T-helper 2 cell treated with Interferon-gamma antibody and Interleukin-4, amounts not matched to agents 100 ng/mL and 5 ng/mL, for 36 hours (primary cell): Measurements from ENCODE around the gene DEFB115. TPM values are rescaled to one million over a fixed set of nuclear protein-coding genes. Genes with fewer than 3 reads are reported as not detected.
"Not testable (repeated sequence)": the region's sequence is repeated elsewhere in the genome, so short reads cannot be mapped to it uniquely, and the experiment has no call there.

Experiments
- intact Hi-C: fragments of 100-400 bp; cut with micrococcal nuclease; formaldehyde crosslinking; loops from one replicate; pipeline ENCODE4 v1.15.1; 2023
- total RNA-seq: library from RNA; stranded (reverse); gene quantifications from 2 replicates; pipeline ENCODE4 v1.2.3, GENCODE V29; 2022

The DEFB115 gene, protein sequence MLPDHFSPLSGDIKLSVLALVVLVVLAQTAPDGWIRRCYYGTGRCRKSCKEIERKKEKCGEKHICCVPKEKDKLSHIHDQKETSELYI
- total RNA-seq, result not detected in 2 replicates

DNA sequence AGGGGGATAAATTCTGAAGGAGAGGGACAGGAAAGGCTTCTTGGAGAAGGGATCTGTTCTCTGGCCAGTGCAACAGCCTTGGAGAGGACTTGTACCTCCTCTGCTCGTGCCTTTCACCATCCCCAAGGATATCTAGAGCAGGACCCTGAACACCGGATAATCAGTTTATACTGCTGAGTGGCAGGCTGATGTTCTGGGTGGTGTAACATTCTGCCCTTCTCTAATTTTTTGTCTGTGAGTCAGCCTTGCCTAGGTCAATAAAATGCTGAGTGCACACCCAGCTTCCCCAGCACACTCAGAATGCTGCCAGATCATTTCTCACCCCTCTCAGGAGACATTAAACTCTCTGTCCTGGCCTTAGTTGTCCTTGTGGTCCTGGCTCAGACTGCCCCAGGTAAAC lies at the start of gene DEFB115:
Gene DEFB115, plus strand, starts transcription at position 301 of the 400 bp plus-strand sequence. Its CDS starts 0 bp downstream, at position 301.
- intact Hi-C loops, result no loop called here

DNA sequence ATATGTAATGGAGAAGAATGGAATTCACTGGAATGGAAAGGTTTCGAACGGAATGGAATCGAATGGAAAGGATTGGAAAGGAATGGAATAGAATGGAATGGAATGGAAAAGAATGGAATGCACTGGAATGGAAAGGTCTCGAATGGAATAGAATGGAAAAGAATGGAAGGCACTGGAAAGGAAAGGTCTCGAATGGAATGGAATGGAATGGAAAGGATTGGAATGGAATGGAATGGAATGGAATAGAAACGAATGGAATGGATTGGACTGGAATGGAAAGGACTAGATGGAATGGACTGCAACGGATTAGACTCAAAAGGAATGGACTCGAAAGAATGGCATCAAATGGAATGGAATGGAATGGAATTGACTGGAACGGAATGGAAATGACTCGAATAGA lies 20.5 kb upstream of the DEFB115 start:
- intact Hi-C loops, result no loop called here

DNA sequence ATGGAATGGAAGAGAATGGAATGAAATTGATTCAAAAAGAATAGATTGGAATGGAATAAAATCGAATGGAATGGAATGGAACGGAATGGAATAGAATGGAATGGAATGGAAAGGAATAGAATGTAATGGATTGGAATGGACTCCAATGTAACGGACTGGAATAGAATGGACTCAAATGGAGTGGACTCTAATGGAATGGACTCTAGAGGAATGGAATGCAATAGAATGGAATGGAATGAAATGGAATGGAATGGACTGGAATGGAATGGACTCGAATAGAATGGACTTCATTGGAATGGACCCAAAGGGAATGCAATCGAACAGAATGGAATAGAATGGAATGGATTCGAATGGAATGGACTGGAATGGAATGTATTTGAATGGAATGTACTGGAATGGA lies 19.7 kb upstream of the DEFB115 start:
- intact Hi-C loops, result no loop called here

DNA sequence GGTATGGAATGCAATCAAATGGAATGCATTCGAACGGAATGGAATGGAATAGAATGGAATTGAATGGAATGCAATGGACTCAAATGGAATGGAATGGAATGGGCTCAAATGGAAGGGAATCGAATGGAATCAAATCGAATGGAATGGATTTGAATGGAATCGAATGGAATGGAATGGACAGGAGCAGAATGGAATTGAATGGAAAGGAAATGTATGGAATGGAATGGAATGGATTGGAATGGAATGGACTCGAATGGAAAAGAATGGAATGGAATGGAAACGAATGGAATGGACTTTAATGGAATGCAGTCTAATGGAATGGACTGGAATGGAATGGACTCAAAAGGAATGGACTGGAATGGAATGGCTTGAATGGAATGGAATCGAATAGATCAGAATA lies 18.3 kb upstream of the DEFB115 start:
- intact Hi-C loops, result no loop called here

DNA sequence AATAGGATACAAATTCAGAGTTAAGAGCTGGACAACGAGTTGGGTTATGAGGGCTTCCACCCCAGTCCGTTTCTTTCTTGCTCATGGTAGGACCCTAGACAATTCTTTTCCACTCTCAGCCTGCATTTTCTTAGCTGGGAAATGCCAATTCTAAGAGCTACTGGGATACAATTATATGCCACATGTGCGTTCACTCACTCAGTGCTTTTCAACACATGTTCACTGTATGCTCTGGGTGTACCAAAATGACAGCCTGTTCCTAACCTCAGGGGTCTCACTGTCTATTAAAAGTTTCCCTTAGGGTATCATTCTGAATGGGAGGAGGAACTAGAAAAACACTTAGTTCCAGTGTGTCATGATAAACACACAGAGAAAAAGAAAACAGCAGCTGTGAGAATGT lies 505 bp upstream of the DEFB115 start:
- intact Hi-C loops, result no loop called here

DNA sequence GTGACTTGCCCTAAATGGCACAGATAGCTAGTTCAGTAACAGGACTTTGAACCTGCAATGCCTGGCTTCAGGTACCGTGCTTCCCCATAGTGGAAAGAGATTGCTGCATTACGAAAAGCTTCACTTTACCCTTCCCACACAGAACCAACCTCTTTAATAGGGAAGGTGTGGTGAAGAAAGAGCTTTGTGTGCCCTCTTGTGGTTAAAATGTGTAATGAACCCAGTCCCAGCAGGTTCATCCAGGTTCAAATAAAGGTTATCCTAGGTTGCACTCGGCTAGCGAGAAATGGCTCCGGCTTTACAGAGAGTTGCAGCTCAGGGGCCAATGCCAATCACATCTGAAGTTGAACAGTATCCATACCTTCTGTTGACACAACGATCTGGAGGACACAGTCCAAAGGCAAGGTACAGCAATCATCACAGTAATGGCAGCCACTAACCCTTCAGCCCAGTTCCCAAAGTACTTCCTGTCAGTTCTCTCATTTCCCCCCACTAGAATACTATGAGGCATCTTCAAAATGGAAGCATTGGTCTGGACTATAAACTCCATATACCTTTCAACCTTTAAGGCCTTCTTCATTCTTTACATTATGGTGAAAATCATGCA lies 3.0 kb downstream of the DEFB115 start:
- intact Hi-C loops, result no loop called here

DNA sequence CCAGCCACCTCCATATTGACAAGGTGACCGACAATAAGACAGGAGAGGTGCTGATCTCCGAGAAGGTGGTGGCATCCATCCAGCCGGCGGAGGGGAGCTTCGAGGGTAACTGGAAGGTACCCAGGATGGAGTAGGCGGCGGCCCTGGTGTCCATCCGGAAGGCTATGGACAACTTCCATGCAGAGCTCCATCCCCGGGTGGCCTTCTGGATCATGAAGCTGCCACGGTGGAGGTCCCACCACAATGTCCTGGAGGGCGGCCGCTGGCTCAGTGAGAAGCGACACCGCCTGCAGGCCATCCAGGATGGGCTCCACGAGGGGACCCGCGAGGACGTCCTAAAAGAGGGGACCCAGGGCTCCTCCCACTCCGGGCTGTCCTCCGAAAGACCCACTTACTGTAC lies 17.0 kb downstream of the DEFB115 start:
- intact Hi-C loops, result no loop called here

DNA sequence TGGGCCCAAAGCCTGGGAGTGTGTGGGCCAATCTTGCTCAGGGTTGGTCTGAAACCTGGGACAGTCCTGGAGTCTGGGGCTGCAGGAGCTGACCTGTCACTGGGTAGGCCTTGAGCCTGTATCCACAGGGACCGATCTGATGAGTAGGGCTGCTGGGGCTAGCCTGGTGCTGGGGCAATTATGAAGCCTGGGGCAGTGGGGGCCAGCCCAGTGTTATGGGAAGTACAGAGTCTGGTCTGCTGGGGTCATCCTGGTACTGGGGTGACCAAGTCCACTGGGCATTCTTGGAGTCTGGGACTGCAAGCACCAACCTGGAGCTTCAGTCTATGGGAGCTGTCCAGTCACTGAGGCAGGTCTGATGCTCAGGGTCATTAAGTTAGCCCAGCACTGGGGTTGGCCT lies 20.7 kb downstream of the DEFB115 start:
- intact Hi-C loops, result no loop called here

DNA sequence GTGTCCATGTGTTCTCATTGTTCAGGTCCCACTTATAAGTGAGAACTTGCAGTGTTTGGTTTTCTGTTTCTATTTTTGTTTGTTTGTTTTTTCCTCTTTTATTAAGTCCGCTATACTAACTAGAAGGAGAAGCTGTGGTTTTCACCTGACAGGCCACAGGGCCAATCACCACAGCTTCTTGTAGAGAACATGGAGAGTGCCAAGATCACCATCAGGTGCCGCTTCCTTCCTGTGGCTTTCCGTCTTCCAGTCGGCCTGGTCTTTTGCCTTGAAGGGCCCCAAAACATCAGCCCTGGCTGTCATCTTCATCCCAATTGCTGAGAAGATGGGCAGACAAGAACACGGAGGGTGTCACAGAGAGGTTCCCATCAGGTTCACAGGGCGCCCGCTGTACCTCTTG lies 27.5 kb downstream of the DEFB115 start:
- intact Hi-C loops, result not testable (repeated sequence)

DNA sequence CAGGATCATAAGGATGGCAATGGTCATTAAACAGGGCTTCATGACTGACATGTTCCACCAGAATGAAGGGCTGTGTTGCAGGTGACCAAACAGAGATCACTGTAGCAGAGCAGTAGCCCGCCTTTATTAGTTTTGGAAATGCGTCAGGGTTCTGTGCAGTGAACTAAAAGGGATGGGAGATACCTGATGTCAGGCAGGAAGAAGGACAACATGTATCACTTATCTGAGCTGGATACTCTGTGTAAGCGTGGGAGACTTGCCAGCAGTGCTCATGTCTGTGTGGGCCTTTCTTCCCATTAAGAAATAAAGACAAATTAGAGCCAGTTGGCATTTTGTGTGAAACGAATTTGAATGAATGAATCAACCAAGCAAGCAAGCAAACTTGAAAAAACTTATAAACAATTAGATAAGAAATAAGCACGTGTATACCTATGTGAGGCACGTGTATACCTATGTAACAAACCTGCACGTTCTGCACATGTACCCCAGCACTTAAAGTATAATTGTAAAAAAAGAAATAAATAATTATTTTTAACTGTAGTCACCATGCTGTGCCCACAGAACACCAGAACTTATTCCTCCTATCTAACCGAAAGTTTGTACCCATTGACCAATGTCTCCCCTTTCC lies 51.2 kb downstream of the DEFB115 start, which contains the start of gene DEFB116:
Gene DEFB116, minus strand, starts transcription at position 51 of the 628 bp plus-strand sequence. Its CDS starts 0 bp downstream, at position 51.
- intact Hi-C loops, result no loop called here

Other genes with a start within 250 kb of the DEFB115 start
- gene DEFB116, start 50.9 kb downstream of the DEFB115 start, total RNA-seq, result not detected in 2 replicates
- not detected in 2 replicates for gene DEFB118, start 110.9 kb downstream of the DEFB115 start, total RNA-seq
- not detected in 2 replicates for gene DEFB119, start 132.9 kb downstream of the DEFB115 start, total RNA-seq
- not detected in 2 replicates for gene DEFB121, start 148.6 kb downstream of the DEFB115 start, total RNA-seq
- not detected in 2 replicates for gene DEFB123, start 183.0 kb downstream of the DEFB115 start, total RNA-seq
- gene DEFB124, start 217.5 kb downstream of the DEFB115 start, total RNA-seq, result not detected in 2 replicates
- not detected in 2 replicates for gene REM1, start 217.6 kb downstream of the DEFB115 start, total RNA-seq